Fibroblast of the aortic adventitia (primary cell): ENCODE measurements around the gene SMIM24. TPM values are rescaled to one million over a fixed set of nuclear protein-coding genes. Genes with fewer than 3 reads are reported as not detected.
"Not testable (repeated sequence)": the region's sequence is repeated elsewhere in the genome, so short reads cannot be mapped to it uniquely, and the experiment has no call there.

ENCODE experiments used
- DNase-seq: peaks from one replicate; pipeline ENCODE4 v3.0.0-alpha.2; 2010; ENCODE audit warnings: low read depth
- H3K4me3 ChIP-seq: 2 replicates; pipeline ENCODE4 v1.5.1; 2011; ENCODE audit warnings: low read depth, mild to moderate bottlenecking, control low read depth, low read length, moderate library complexity
- total RNA-seq: library from RNA; depleted of rRNA; stranded (reverse); fragments of >200 nt; gene quantifications from 2 replicates; pipeline ENCODE4 v1.2.3, GENCODE V29; 2012; ENCODE audit warnings: low replicate concordance
- TF ChIP-seq, protein P1 (sequence below): IDR thresholded peaks from 2 replicates; pipeline ENCODE4 v1.5.1; 2011; ENCODE audit warnings: mild to moderate bottlenecking, low read length, control low read depth, inconsistent platforms; ENCODE audit not compliant: insufficient read depth

SMIM24 gene
- total RNA-seq, 1 donor, result not detected

DNA sequence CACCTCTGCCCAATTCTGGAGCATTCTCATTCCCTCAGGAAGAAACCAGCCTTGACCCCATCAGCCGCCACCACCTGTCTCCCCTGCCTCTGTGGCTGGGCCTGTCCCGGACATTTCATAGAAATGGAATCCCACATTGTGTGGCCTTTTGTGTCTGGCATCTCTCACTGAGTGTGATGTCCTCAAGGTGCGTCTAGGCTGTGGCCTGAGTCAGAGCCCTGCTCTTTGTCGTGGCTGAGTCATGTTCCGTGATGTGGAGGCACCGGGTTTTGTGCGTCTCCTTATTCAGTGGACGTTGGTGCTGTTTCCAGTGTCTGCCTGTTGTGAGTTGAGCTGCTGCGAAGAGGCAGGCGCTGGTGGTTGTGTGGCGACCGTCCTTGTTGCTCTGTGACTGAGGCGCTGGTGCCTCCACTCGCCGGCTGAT is 29.3 kb upstream of the SMIM24 start:
- TF ChIP-seq, protein P1, sequence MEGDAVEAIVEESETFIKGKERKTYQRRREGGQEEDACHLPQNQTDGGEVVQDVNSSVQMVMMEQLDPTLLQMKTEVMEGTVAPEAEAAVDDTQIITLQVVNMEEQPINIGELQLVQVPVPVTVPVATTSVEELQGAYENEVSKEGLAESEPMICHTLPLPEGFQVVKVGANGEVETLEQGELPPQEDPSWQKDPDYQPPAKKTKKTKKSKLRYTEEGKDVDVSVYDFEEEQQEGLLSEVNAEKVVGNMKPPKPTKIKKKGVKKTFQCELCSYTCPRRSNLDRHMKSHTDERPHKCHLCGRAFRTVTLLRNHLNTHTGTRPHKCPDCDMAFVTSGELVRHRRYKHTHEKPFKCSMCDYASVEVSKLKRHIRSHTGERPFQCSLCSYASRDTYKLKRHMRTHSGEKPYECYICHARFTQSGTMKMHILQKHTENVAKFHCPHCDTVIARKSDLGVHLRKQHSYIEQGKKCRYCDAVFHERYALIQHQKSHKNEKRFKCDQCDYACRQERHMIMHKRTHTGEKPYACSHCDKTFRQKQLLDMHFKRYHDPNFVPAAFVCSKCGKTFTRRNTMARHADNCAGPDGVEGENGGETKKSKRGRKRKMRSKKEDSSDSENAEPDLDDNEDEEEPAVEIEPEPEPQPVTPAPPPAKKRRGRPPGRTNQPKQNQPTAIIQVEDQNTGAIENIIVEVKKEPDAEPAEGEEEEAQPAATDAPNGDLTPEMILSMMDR, result no peak
- no peak overlapping the region for H3K4me3 ChIP-seq
- DNase-seq, result peak; percentile 53

DNA sequence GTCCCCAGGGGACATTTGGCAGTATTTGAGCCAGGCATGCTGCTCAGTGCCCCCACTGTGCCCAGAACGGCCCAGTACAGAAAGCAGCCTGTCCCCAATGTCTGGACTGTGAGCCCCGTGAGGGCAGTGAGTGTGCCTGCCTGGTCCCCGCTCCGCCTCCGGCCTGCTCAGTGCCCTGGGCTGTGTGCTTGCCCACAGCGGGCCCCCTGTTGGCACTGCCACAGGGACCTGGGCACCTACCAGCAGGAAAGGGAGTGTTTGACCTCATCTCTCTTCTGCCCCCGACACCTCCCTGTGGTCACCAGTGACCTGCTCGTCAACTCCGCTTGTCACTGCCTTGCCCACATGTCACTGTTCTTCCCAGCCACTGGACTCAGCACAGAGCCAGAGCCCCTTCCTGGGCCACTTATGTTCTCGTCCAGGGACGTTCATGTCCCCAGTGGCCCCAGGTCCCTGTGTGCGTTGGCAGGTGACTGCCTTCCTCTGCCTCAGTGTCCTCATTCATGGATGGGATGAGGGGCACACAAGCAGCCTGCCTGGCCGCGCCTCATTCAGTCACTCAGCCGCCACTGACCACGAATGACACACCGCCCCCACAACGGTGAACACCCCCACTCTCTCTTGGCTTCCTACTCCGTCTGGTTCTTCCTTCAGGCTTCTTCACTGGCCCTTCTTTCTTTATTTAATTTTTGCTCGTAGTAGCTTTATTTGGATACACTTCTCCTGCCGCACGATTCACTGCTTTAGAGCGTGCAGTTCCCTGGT is 28.6 kb upstream of the SMIM24 start:
- H3K4me3 ChIP-seq, result no peak overlapping the region
- TF ChIP-seq, protein P1, result no peak
- no peak for DNase-seq

DNA sequence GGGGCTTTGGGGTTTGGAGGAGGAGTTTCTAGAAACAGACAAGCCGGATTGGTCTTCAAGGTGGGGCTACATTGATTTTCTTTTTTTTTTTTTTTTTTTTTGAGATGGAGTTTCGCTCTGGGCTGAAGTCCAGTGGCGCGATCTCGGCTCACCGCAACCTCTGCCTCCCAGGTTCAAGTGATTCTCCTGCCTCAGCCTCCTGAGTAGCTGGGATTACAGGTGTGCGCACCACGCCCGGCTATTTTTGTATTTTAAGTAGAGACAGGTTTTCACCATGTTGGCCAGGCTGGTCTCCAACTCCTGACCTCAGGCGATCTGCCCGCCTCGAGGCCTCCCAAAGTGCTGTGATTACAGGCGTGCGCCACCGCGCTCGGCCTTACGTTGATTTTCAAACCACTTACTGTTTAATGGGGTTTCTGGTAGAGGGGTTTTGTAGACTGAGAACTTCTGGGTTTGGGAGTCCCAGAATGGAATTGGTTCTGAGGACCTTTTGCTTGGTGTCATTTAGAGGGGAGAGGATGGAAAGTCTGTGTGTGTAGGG is 27.9 kb upstream of the SMIM24 start:
- H3K4me3 ChIP-seq, DNase-seq: not testable (repeated sequence)

DNA sequence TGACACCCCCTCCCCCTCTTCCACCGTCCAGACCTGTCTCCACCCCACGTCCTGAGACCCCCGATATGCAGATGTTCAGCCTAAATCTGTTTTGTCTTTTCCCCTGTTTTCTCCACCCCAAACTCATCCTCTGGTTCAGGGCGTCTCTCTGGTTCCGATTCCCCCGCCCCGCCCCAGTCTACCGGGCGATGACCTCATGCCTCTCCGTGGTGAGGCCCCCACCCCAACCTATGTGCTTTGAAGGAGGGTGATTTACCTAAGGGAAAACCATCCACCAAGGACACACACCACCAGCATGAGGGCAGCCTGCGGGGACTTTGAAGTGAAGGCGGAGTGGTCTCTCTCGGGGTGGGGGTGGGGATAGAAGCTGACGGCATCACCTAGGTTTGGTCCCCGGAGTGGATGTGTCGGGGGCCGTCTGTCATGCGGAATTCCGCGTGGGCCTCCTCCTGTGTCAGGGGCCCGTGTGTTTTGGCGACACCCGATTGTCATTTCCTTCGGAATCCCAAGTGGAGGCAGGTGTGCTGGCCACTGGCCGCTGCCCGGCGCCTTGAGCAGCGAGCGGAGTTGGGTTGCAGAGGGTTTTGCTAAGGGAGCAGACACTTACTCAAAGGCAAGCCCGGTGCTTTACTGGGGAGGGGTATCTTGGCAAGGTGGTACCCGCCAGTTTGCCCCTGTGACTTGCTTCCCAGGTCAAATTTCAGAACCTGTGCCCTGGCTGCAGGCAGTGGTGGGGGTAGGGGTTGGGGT is 27.2 kb upstream of the SMIM24 start:
- TF ChIP-seq, protein P1, result no peak
- H3K4me3 ChIP-seq, result peak overlapping the region; percentile 81
- no peak for DNase-seq

DNA sequence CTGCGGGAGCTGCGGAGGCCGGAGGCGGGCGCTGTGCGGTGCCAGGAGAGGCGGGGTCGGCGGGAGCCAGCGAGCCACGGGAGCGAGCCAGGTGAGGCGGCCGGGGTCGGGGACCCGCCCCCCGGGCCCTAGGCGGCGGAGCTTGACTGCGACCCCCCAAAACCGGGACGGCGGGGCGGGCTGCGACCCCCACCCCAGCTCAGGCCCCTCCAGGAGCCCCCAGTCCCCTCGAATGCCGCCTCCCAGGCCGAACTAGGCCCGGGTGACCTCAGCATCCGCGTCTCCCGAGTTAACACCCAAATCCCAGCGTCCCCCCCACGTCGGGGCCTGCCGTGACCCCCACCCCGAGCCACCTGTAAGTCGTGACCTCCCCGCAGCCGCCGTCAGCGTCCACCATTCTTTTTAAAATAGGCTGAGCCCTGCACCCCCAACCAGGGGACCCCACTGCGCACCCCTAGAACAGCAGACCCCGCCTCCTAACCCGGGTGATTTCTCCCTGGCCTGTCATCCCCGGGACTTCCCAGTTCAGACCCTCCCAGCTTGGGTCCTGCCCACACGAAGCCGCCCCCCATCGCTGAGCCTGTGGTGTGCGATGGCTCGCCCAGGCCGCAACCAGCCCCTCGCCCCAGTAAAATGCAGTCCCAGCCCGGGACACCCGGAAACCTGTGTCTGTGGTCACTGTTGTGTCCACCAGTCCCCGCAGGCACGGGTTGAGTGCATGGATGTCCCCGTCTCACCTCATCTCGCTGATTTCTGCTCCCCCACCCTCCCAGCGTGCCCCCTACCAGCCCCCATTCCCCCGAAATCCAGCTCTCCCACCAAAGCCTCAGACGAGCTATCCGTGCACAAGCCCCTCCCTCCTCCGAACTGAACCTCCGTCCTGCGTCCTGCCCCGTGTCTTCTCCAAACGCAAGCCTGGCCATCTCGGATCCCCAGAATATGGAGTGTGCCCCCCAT is 26.3 kb upstream of the SMIM24 start:
- DNase-seq, result no peak
- H3K4me3 ChIP-seq, result peak overlapping the region; percentile 81
- TF ChIP-seq, protein P1, result no peak

DNA sequence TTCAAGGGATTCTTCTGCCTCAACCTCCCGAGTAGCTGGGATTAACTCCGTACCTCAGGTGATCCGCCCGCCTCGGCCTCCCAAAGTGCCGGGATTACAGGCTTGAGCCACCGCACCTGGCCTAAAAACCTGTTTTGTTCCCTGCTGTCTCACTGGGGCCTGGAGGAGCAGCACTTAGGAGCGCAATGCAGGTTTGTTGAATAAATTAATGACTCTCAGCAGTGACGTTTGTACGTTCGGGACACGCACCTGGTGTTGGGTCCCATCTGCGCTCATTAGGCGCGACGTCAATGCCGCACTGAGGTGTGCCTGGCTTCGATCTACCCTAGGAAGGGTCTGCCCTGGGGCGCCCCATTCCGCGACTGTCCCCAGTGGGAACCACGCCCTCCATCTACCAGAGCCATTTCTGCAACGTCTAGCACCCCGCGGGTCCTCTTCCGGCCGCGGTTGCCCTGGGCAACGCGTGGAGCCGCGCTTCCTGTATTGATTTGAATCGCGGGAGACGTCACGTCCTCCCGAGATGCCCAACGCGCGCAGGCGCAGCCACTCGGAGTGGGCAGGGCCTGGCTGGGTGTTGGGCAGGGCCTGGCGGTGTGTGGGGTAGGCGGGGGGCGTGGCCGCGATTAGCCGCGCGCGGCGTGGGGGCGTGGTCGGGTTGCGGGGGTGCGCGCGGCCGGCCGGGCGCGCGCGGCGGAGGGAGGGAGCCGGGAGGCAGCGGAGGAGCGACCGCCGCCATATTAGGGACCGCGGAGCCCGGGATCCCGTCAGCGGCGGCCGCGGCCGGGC is 25.5 kb upstream of the SMIM24 start, which contains the start of gene FZR1:
TSS of gene FZR1 (plus strand) at position 714 of the 786 bp plus-strand sequence. CDS start 16,679 bp downstream, outside the sequence.
- TF ChIP-seq, protein P1, result no peak
- H3K4me3 ChIP-seq, result peak within 1 kb of the TSS; percentile 90
- DNase-seq, result peak; percentile 97
